ENCODE results near the gene PSD2. TPM values are rescaled to one million over a fixed set of nuclear protein-coding genes. Genes with fewer than 3 reads are reported as not detected.

The PSD2 gene
- total and polyA plus RNA-seq, 2 of the 13 experiments (the other 11 are each of a cell fraction or from before 2014, with no cell fraction given), result 0.07 TPM; not detected in 1

DNA sequence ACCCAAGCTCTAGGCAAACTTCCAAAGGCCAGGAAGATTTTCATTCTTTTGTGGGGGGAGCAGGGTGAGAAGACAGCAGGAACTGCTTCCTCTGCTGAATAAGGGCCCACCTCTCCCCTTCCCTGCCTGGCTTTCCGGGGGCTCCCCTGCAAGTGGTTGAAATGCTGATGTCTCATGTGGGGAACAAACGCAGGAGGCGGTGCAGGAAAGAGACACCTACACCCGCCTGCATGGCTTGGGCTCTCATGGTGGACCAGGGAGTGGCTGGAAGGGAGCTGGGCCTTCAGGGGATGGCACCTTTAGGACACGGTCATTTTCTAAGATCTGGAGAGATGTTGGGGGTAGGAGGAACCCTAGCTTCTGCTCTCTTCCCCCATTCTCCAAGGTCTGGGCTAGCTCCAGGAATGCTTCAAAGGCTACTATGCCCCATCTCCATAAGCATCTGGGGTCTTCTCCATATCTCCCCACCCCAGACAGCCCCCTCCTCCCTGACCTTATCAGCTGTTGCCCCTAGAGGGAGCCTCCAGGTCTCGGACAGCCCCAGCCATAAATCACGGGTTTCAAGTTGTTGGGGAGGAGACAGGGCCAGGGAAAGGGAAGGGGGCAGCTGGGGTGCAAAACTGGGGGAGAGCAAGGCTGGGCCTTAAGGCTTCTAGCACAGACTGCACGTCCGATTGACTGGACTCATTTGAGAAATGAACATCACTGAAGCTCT, 76.6 kb downstream of the PSD2 start:
- H3K9ac ChIP-seq (ENCODE audit: insufficient read depth, low read depth, low read length), result no peak overlapping the region
- intact Hi-C loops (cut with micrococcal nuclease; ENCODE audit: unreplicated experiment) (no loop called here), in situ Hi-C loops (cut with HindIII; ENCODE audit: extremely low pct_ligation_motif_present, low pct_unique_long_range_greater_than_20kb) (no loop called here)
- no peaks in the 10 kb centered on the region for H3K9me3 ChIP-seq (ENCODE audit: low read length)
- H4K20me1 ChIP-seq (ENCODE audit: insufficient read depth, low read length), result no peaks in the 10 kb centered on the region
- H3K4me3 ChIP-seq (replicated peaks in 1 of 3; ENCODE audit: insufficient read depth in 1 of 3, low read depth in 2 of 3, low read length in 3 of 3), result no peak overlapping the region
- ChIA-PET POLR2A (no interaction called here), CTCF (ENCODE audit: low intra/inter-chr PET ratio, low total read pairs) (interaction anchor here (0.5 kb wide), 1 partner anchor 285 kb away, joined by 3 read pairs; no protein-coding TSS in a partner anchor)
- H3K4me2 ChIP-seq (ENCODE audit: low read depth, low read length), result no peak overlapping the region
- peaks cover 5 to 43% of the 10 kb centered on the region in 2 experiments; a peak in 4 of 5 replicates for H3K27me3 ChIP-seq (ENCODE audit: control insufficient read depth in 1 of 2, insufficient read depth in 2 of 2, low read length in 2 of 2)
- no peak overlapping the region for H3K27ac ChIP-seq (ENCODE audit: extremely low read length, insufficient read depth, low read length)
- TF ChIP-seq ZNF646 (CRISPR knock-in tag; IDR thresholded peaks at IDR 0.05) (no peak), DMTF1 (CRISPR knock-in tag; IDR thresholded peaks at IDR 0.05) (no peak)
- TF ChIP-seq, protein P1, sequence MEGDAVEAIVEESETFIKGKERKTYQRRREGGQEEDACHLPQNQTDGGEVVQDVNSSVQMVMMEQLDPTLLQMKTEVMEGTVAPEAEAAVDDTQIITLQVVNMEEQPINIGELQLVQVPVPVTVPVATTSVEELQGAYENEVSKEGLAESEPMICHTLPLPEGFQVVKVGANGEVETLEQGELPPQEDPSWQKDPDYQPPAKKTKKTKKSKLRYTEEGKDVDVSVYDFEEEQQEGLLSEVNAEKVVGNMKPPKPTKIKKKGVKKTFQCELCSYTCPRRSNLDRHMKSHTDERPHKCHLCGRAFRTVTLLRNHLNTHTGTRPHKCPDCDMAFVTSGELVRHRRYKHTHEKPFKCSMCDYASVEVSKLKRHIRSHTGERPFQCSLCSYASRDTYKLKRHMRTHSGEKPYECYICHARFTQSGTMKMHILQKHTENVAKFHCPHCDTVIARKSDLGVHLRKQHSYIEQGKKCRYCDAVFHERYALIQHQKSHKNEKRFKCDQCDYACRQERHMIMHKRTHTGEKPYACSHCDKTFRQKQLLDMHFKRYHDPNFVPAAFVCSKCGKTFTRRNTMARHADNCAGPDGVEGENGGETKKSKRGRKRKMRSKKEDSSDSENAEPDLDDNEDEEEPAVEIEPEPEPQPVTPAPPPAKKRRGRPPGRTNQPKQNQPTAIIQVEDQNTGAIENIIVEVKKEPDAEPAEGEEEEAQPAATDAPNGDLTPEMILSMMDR (CRISPR knock-in tag; IDR thresholded peaks at IDR 0.05), result peak; percentile 18; the same call in 1 of the 2 replicates
- no TSS peak for BruUV-seq (replicated peaks)
- no peaks in the 10 kb centered on the region for H3K36me3 ChIP-seq (replicated peaks in 1 of 2; ENCODE audit: control insufficient read depth in 1 of 2, insufficient read depth in 2 of 2, low read length in 2 of 2)
- H2AFZ ChIP-seq (ENCODE audit: low read length), result no peak overlapping the region
- no peak for FAIRE-seq
- no peak for DNase-seq (ENCODE audit: low spot score)
- WGBS (ENCODE audit: low lambda C conversion rate), result 17% methylated on average over 9 of the region's 9 CpGs
- no peaks in the 10 kb centered on the region for H3K4me1 ChIP-seq (ENCODE audit: insufficient read depth, low read length)
- no peaks in the 10 kb centered on the region for H3K79me2 ChIP-seq (ENCODE audit: insufficient read depth, low read length)
- ATAC-seq, result peak; percentile 60

All from HepG2 (cell line).